HG03439 (cell line): Measurements from ENCODE around the gene NFIX.

ENCODE experiments used
- ATAC-seq: cut with Tn5 transposase; IDR thresholded peaks from one replicate; pipeline ENCODE4 v1.9.1; 2021; ENCODE audit warnings: mild to moderate bottlenecking, moderate library complexity; ENCODE audit not compliant: unreplicated experiment

NFIX gene

DNA sequence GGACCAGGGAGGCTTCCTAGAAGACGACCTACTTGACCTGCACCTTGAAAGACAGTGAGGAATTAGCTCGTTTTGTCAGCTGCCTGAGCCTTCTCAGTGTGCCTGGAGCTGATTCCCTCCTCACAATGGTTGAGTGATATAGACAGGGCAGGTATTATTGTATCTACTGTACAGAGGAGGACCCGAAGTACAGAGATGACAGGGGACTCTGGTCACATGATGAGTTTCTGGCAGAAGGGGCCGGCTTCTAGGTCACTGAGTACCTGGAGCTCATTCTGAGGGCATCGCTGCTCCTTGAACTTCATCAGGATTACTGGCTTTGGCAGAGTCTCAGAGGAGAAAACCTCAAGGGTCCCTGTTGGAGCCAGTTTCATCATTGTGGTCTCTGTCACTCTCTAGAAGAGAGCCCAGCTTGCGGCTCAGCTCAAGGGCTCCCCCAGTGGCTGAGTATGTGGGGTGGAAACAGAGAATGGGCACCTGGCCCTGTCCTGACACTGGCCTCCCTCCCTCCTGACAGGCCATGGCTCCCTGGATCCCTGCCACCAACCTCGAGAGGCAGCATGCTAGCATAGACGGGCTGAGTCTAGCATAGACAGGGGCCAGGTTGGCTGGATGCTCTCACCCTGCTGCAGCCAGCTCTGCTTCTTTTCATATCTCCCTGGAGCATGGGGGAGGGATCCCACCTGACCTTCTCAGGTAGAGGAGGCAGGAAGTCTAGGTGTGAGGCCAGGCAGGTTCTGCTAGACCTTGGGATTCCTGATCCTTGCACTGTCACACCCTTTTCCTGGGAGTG lies 38.7 kb downstream of the NFIX start:
- no peak for ATAC-seq

DNA sequence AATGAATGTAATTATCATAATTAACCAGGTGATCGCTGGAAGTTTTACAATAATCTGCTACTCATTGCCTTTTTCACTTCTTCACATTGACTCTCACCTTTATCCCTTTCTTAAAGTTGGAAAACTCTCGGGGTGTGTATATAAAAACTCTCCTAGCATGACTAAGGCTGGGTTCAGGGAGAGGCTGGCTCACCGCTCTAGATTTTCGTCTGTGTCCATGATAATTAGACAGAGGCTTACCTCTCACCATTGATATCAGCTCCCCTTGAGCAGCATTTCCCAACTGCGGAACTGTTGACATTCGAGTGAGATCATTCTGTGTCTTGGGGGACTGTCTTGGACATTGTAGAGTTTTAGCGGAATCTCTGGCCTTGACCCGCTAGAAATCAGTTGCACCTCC lies 39.4 kb downstream of the NFIX start:
- ATAC-seq, result no peak

DNA sequence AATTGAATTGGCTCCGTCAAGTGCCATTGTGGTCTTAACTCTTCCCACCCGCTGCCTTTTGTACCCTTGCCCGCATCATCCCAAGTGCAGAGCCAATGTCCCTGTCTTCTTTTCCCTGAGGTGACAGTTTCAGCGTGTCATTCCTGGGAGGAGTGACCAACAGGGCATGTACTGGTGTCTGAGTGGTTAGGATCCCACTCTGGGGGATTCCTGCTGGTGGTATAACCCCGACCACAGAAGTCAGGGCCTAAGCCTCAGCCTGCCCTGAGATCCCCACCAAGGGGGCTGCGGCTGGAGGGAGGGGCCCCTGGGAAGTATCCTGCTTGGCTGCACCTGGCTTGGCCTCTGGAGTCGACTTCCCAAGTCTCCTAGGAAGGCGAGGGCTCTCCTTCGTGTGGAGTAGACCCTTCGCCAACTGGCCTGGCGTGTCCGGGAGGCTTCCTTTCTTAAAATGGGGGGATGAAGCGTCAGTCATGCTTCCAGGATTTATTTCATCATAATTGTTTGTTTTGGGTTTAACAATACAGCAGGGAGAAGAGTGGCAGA lies 40.6 kb downstream of the NFIX start:
- ATAC-seq, result no peak

DNA sequence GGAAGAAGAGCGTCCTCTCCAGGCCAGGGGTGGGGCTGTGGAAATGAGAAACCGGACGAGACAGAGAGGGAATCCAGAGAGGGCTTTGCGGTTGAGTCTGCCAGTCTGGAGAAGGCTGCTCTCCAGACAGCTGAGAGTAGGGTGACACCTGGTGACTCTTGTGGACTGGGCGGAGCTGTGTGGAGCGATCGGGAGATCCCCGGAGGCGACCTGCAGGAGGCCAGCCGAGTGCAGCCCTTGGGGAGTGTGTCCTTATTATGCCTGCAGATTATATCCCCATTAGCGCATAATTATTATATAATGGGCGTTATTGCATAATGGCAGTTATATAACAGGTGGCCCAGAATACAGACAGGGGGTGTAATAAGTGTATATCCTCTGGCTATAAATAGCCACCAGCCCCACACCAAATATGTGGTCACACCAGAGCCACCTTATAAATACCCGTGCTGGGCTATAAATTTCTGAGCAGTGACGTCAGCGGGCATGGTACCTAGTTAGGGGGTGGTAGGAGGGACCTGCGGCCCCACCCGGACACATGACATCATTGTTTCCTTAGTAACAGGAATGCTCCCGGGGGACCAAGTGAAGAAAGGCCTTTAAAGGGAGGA lies 41.2 kb downstream of the NFIX start:
- ATAC-seq, result no peak

DNA sequence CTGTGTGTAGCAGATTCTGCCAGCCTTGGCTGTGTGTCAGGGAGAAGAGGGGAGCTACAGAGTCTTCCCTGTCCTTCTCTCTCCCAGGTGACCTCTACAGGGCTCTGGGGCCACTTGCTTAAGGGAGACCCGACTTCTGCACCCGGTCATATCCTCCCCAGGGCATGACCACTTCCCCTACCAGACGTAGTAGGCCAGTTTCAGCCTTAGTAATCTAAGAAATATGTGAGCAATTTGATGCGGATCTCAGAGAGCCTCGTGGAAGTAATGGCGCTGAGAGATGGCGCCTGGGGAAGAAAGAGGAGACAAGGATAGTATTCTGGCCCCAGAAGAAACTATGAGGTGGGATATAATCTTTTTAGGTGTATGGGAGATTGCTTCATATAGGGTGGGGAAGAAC lies 41.9 kb downstream of the NFIX start:
- no peak for ATAC-seq

DNA sequence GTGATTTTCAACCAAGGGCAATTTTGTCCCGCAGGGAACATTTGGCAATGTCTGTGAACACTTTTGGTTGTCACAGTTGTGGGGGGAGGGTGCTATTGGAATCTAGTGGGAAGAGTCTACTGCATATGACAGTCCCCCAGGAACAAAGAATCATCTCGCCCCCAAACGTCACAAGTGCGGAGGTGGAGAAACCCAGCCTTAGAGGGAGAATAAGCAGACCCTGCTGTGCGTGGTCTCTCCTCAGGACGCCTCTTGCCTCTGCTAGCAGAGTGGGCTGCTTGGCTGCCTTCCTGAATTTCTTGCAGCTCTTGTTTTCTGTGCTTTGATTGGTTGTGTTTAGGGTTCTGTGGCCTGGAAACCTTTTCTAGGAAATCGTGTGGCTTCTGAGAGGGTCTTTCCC lies 42.5 kb downstream of the NFIX start:
- no peak for ATAC-seq

DNA sequence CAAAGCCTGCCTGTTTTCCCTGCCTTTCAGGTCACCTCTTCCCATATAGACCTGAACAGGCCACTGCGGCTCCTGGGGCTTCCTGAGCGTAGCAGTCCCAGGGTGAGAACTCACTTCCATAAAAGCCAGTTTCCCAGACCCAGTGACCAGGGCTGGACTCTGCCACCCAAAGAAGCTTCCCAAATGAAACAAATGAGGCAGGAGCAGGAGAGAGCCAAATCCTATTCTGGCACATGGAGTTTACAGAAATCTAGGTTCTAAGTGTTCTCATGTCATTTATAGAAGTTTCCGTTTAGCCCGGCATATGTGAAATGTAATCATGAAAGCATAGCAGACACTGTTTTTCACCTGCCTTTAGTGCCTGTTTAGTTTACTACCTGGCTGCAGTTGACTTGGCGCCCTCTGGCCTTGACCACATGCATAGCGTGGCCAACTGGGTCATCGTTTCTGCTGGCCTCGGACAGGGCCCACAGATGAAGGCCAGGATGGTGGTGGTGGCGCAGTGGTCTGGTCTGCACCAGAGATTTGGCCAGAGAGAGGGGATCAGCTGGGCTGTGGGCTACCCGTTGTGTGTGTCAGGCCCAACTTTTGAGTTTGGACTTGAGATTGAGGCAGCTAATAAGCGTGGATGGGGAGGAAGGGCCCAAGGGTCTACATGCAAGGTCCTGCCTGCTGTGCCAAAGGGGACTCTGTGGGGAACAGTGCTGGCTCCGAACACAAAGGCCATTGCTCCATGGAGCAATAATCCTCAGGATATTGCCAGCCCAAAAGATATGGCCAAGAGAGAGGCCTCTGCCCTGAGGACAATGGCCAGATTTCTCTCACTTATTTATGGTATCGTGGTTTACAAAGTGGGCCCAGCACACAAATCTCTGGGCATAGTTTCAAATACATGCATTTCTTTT lies 43.3 kb downstream of the NFIX start:
- ATAC-seq, result no peak

DNA sequence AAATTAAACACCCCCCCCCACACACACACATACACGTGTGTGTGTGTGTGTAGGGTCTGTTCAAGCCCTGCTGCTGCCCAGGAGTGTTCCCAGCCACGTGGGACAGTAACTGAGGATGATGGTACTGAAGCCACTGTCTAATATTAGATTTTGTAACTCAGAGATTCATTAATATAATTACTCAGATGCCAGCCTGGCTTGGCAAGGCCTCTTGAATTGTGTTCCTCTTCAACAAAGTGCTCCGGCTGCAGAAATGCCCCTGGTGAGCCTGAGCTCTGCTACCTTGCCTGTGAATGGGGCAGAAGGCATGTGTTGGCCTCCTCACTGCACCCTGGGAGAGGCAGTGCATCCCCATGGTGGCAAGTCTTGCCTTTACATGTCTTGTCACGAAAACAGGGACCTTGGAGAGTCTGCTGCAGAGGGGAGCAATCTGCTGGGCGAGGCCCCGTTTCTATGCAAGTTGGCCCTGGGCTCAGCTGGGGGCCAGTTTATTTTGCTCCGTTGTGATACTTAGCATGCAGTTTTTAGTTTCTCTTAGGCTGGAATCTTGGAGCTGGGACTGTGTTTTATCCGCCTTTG lies 44.0 kb downstream of the NFIX start:
- no peak for ATAC-seq

DNA sequence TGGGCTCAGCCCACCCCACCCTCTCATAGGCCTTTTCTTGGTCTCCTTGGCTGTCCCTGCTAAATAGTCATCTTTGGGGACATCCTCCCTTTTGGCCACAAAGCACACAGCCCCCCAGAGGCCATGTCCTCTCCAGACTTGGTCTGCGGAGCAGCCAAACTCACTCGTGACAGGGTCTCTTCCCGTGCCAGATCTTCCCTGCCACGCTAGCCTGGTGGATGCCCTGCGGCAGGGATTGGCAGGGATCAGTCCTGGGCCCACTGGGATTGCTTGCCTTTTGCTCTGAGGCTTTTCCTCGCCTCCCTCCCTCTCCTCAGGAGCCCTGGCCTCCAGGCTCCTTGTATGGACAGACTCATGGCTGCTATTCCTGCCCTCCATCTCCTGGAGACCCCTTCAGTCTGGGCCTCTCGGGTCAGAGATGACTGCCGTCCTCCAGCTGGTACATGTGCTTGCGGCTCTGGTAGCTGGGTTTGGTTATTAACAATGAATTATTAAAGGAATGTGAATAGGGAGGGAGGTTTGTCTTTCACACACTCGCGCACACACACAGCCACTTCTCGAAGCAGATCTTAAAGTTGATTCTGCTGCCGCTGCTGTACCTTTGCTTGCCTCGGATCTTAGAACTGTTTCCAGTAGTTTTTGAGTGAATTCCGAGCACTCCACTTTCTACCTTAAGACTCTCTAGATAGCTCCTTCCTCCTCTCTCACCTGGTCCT lies 45.1 kb downstream of the NFIX start:
- no peak for ATAC-seq

DNA sequence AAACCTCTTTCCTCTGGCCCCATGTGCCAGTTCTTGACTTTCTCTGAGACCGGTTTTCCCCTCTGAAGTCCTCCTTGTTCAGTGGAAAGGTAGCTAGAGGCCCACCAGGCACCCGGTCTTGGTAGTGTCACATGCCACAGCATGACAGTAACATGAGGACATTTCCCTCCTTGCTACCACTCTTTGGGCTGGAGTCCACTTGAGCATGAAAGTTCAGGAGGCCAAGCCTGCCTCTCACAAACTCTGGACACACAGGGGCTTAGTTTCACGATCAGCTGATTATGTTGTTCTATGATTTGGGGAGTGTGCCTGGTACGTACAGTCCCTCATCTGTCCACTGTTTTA lies 45.6 kb downstream of the NFIX start:
- ATAC-seq, result no peak

DNA sequence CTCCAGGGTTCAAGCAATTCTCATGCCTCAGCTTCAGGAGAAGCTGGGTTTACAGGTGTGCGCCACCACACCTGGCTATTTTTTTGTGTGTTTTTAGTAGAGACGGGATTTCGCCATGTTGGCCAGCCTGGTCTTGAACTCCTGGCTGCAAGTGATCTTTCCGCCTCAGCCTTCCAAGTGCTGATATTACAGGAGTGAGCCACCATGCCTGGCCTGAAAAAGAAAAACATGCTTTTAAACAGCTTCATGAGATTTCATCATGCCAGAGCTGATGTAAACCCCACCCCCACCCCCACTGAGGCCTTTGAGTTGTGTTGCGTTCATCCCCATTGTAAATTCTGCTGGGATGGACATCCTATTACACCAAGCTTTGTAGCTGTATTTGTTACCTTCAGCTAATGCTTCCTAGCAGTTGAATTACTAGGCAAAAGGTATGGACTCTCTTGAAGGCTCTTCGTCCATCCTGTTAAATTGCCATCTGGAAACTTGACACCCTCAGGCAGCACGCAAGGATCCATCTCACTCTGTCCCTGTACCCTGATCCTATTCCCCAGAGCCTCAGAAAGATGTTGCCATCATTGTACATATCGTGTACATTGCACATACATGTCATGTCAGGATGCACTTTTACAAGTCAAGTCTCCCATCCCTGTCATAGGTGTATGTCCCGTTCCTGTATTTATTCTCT lies 47.3 kb downstream of the NFIX start:
- no peak for ATAC-seq

DNA sequence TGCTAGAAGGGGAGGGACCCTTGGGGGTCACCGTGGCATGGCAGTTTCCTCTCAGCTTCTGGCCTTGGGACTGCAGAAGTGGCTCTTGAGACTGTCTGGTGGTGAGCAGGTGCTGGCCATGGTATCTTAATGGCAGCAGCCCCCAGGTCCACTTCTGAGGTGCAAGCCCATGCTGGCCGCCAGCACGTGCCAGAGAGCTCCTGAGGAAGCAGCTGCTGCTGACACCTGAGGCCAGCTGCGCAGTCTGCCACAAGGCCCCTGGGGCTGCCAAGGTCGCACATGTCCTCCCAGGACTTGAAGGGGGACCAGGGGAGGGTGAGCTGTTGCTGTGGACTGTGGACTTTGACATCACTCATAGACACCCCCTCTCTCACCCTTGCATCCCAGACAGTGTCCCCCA lies 48.0 kb downstream of the NFIX start:
- no peak for ATAC-seq

DNA sequence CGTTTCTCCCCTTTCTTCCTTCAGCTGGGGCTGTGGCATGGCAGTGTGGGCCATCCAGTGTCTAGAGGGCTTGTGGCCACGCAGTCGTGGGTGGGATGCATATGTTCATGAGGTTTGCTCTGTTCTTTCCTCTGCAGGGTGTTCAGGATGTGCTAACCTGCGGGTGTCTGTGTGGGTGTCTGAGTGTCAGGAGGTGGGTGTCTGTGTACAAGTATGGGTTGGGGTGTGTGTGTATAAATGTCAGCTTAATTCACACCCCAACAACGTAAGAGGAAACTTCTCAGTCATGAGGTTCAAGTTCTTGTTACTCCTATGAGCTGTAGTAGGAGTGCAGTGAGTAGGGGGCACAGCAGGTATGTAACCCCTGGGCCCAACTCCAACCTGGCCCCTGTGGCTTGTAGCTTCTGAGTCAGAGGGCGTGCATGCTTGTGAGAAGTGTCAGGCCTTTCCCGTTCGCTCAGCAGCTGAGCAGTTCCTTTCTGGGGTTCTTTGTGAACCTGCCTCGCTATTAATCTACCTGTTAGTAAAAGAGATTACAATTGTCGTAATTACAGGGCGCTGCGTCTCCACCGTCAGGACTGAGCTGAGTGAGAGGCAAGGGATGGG lies 49.1 kb downstream of the NFIX start:
- no peak for ATAC-seq

DNA sequence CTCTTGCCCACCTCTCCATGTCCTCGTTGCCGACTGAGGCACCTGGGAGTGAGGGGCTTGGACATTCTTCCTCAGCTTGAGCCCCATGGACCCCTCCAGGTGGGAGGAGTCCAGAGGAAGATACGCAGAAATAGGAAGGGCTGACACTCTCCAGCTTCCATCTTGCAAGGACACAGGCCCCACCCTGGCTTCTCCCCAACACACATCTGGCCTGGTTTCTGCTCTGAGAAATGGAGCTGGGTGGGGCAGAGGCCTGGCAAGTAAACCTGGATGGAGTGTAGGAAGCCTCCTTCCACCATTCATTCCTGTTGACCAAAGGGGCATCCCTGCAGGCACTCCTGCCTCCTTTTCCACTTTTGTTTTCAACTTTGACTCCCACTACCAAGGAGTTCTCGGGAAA lies 50.5 kb downstream of the NFIX start:
- ATAC-seq, result no peak

DNA sequence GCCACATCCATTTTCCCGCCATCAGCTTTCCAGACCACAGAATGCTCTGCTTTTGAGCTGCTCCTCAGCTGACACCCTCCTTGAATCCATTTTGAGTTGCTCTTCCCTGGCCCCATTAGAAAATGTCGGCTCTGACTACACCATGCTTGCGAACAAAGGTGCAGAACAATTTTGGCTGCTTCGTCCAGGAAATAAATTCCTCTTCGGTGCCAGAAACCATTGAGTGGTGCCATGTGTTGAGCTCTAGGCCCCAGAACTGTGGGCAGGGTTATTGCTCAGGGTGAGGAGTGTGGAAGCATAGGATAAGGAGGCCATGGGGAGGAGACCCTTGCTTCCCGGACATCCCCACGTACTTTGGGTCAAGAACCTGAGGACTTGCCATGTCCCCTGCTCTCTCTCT lies 52.1 kb downstream of the NFIX start:
- no peak for ATAC-seq

DNA sequence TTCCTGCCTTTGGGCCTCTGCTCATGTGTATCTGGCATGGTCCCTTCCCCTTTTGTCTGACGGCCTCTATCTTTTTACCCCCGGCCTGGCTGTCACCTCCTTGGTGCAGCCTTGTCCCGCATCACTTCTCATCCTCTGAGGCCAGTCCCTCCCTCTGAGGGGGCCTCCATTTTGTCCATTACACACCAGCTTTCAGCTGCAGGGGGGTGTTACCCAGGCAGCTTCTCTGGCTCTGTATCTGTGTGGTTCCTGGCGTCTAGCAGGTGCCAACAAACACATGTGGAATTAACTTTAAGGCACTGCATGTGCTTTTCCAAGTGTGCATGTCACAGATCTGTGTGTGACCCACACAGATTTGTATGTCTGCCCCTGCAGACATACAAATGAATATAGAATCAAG lies 55.0 kb downstream of the NFIX start:
- no peak for ATAC-seq

DNA sequence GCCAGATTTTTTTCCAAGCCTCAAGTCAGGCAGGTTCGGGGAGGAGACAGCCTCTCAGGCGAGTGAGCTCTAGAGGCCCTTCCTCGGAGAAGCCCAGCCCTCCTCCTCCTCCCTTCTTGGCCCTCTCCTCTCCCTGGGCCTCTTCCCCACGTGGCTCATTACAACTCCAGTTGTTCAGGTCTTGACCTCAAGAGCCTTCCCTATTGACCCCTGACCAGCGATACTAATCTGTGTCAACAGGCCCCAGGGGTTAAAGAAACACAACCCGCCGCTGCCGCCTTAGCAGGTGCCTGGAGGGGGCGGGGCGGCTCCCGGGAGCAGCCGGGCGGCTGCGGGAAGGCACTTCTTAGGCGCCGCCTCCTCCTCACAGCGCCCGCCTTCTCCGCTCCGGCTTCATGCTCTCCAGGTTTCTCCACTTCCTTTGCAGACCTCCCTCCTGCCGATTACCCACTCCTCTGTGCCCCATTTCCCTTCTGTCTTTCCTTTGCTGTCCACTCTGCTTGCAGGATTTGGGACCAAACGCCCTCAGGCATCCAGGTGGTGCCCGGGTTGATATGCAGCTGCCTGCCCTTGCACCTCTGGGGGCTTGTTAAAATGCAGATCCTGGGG lies 56.4 kb downstream of the NFIX start:
- ATAC-seq, result no peak

DNA sequence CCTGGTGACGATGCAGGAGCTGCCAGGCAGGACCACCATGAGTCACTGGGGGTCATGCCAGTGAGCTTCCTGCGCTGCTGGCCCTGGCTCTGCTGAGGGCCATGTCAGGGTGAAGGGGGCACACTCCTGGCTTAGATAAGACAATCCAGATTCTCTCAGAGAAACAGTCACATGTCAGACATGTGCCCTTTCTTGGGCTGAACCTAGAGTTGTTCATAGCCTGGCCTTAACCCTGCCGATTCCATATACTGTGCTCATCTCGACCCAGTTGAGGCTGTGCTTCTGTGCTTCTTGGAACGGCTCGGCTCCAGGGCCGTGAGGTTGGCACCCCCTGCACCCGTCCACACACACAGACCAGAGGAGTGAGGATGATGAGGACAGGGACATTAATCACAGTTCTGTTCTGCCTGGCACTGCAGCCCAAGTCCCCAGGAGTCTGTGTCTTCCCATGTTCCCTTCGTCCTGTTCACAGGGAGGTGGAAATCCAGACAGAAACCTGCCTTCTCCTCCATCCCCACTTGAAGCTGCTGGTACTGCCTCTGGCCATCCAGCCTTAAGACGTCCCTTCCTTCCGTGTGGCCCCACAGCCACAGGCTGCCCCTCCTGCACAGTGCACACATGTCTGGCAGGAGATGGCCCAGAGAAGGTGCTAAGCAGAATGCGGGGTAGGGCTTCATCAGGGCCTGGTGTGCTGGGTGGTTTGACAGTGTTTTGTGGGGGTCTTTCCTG lies 57.3 kb downstream of the NFIX start:
- ATAC-seq, result no peak

DNA sequence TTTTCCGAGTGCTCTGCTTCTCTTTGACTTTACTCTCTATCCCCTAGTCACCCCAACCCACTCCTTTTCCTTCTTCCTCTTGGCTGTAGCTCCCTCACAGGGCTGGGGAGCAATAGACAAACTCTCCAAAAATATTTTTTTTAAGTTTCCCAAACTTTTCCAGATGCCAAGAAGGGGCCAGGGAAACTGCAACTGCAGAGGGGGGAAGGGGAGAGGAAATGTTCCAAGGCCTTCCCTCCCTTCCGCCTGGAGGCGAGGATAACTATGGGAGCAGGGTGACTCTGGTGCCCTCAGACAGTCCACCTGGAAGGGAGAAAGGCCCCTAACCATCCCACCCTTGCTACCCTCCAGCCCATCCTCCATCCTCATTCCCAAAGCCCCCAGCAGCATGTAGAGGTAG lies 58.0 kb downstream of the NFIX start:
- ATAC-seq, result no peak
